Measurements from ENCODE around the gene ADRA2B.
A peak's percentile ranks its signal among the peaks of the same experiment; 100 is the strongest.
"Not testable (repeated sequence)": the region's sequence is repeated elsewhere in the genome, so short reads cannot be mapped to it uniquely, and the experiment has no call there.

The ADRA2B gene

GRCh38 chr2:96064047-96064675 is 52.2 kb downstream of the ADRA2B start:
- H3K4me1 Mint-ChIP-seq (ENCODE audit: low read depth in 2 of 2); H3K4me3 Mint-ChIP-seq; ATAC-seq (replicated peaks); H3K36me3 Mint-ChIP-seq (ENCODE audit: insufficient read depth); H3K9me3 Mint-ChIP-seq; H3K27me3 Mint-ChIP-seq; H3K27ac Mint-ChIP-seq; DNase-seq: not testable (repeated sequence)

- H3K36me3 Mint-ChIP-seq (ENCODE audit: insufficient read depth); H3K27me3 Mint-ChIP-seq; H3K4me1 Mint-ChIP-seq (ENCODE audit: low read depth in 2 of 2); H3K27ac Mint-ChIP-seq; H3K9me3 Mint-ChIP-seq; H3K4me3 Mint-ChIP-seq: not testable (repeated sequence)
- DNase-seq (peak in 1 of 3 experiments; percentile 14), ATAC-seq (replicated peaks) (peak; percentile 91)
Measured at GRCh38 chr2:96063116-96063899, 53.1 kb downstream of the ADRA2B start.

Measured in effector memory CD8-positive, alpha-beta T cell (primary cell).